Measurements from ENCODE around the gene GRID1.
"Not testable (repeated sequence)": the region's sequence is repeated elsewhere in the genome, so short reads cannot be mapped to it uniquely, and the experiment has no call there.

DNA sequence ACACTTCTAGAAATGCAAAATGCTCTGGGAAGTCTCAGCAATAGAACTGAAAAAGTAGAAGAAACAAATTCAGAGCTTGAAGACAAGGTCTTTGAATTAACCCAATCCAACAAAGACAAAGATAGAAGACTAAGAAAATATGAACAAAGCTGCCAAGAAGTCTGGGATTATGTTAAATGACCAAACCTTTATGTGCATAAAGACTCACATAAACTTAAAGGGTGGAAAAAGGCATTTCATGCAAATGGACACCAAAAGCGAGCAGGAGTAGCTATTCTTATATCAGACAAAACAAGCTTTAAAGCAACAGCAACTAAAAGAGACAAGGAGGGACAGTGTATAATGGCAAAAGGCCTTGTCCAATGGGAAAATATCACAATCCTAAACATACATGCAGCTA, 274.3 kb downstream of the GRID1 start:
- TF ChIP-seq POLR2A, POLR2AphosphoS5 (IDR thresholded peaks at IDR 0.05): not testable (repeated sequence)
- TF ChIP-seq, protein P1, sequence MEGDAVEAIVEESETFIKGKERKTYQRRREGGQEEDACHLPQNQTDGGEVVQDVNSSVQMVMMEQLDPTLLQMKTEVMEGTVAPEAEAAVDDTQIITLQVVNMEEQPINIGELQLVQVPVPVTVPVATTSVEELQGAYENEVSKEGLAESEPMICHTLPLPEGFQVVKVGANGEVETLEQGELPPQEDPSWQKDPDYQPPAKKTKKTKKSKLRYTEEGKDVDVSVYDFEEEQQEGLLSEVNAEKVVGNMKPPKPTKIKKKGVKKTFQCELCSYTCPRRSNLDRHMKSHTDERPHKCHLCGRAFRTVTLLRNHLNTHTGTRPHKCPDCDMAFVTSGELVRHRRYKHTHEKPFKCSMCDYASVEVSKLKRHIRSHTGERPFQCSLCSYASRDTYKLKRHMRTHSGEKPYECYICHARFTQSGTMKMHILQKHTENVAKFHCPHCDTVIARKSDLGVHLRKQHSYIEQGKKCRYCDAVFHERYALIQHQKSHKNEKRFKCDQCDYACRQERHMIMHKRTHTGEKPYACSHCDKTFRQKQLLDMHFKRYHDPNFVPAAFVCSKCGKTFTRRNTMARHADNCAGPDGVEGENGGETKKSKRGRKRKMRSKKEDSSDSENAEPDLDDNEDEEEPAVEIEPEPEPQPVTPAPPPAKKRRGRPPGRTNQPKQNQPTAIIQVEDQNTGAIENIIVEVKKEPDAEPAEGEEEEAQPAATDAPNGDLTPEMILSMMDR (IDR thresholded peaks at IDR 0.05) = not testable (repeated sequence)
